22Rv1 (cell line): ENCODE data around the gene MEOX2.

Experiments
- H3K27ac ChIP-seq: fragments of 450-650 bp; 2 replicates; pipeline ENCODE4 v1.5.1; 2017
- ZFX ChIP-seq: fragments of 450-650 bp; IDR thresholded peaks from 2 replicates; pipeline ENCODE4 v1.6.1; 2017; ENCODE audit warnings: antibody characterized with exemption, borderline replicate concordance
- TF ChIP-seq, protein P1 (sequence below): fragments of 450-650 bp; IDR thresholded peaks from 2 replicates; pipeline ENCODE4 v1.5.1; 2017; ENCODE audit warnings: mild to moderate bottlenecking

Gene MEOX2

GRCh38 chr7:15686957-15687545 is 568 bp upstream of the MEOX2 start:
- H3K27ac ChIP-seq: no peak overlapping the region
- TF ChIP-seq, protein P1, sequence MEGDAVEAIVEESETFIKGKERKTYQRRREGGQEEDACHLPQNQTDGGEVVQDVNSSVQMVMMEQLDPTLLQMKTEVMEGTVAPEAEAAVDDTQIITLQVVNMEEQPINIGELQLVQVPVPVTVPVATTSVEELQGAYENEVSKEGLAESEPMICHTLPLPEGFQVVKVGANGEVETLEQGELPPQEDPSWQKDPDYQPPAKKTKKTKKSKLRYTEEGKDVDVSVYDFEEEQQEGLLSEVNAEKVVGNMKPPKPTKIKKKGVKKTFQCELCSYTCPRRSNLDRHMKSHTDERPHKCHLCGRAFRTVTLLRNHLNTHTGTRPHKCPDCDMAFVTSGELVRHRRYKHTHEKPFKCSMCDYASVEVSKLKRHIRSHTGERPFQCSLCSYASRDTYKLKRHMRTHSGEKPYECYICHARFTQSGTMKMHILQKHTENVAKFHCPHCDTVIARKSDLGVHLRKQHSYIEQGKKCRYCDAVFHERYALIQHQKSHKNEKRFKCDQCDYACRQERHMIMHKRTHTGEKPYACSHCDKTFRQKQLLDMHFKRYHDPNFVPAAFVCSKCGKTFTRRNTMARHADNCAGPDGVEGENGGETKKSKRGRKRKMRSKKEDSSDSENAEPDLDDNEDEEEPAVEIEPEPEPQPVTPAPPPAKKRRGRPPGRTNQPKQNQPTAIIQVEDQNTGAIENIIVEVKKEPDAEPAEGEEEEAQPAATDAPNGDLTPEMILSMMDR: no peak
- TF ChIP-seq ZFX: no peak

- no peak overlapping the region for H3K27ac ChIP-seq
- TF ChIP-seq, protein P1: no peak
- no peak for TF ChIP-seq ZFX
Observed at GRCh38 chr7:15685358-15686294, 857 bp downstream of the MEOX2 start.

DNA sequence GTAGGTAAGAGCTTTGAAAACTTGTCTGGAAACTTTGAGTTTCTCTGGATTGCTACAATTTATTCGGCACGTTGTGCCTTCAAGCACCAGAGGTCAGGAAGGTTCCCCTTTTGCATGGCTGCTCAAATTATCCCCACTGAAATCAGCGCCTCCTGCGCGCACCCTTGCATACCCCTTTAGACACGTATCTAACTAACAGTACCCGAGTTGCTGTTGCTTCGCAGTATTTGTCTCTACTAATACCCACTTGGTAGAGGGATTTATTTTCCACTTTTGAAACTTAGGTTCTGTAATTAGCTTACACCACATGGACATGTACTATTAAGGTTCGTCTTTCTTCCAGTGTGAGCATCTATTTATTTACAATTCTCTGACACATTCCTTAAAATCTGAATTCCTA is 1.6 kb downstream of the MEOX2 start:
- TF ChIP-seq, protein P1: no peak
- no peak for TF ChIP-seq ZFX
- no peak overlapping the region for H3K27ac ChIP-seq

DNA sequence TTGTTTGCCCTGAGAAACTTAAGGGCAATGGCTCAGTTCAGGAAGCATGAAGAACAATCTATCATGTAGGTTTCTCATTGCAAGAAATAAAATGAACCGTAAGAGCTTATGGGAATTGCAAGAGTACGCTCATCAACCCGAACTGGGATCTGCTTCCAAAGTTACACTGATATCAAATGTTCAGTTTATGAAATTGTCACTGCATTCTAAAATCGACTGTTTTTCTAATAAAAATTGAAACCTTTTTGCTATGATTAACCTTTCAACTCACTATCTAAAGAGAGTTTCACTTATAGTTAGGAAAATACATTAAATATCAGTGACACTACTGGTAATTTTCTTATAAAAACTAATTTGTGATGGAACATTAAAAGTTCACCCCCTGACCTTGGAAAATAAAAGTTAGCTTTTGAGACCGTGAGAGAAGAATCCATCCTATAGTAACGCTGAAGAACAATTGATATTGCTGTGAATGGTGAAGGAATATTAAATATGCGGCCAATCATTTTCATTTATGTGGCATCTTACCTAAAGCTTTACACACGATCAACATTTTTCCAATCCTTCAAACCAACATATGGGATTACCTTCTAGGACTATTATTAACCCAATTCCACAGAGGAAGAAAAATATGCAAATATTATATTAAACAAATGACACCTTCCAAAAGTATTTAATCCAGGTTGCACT is 2.2 kb downstream of the MEOX2 start:
- H3K27ac ChIP-seq: no peak overlapping the region
- TF ChIP-seq, protein P1: no peak
- TF ChIP-seq ZFX: no peak

- no peak overlapping the region for H3K27ac ChIP-seq
- no peak for TF ChIP-seq ZFX
- TF ChIP-seq, protein P1: no peak
Observed at GRCh38 chr7:15682751-15683245, 3.7 kb downstream of the MEOX2 start.

DNA sequence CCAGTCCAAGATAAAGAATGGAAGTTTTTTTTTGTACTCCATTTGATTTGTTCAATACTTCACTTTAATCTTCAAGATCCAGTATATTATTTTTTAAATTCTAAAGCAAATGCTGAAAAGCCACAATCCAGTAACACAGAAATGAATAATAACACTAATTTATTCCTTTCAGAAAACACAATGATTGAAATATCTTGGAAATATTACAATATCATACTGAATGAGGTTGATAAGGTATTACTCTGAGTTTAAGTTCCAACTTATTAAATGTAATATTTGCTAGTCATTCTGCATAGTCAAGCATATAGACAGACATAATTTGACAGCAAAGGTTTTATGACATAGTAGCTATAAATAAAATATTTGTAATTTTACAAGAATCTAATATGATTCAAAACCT is 4.4 kb downstream of the MEOX2 start:
- H3K27ac ChIP-seq: no peak overlapping the region
- TF ChIP-seq, protein P1: no peak
- TF ChIP-seq ZFX: no peak
